HCT116 (cell line): ENCODE results near the gene ARHGAP28. TPM values are rescaled to one million over a fixed set of nuclear protein-coding genes. Genes with fewer than 3 reads are reported as not detected.

Experiments used
- ATAC-seq: fragments of 200-7000 bp; cut with Tn5 transposase; 2 replicates; pipeline ENCODE4 v1.9.1; 2020; ENCODE audit warnings: mild to moderate bottlenecking, moderate library complexity
- BruUV-seq: library from RNA; stranded (reverse); fragments of 400-500 nt; replicated peaks from 2 replicates; lab custom pipeline; 2021; lab: Mats Ljungman, UMichigan
- CTCF ChIA-PET: fragments of 300-600 bp; sonication (Branson Sonifier 250); formaldehyde crosslinking; loops from one replicate; lab custom pipeline; 2021; ENCODE audit warnings: antibody characterized with exemption; lab: Charles Lee
- POLR2A ChIA-PET: fragments of 300-600, 350-600 bp; sonication (Branson Sonifier 250); formaldehyde crosslinking; loops from one replicate; lab custom pipeline; 2021; ENCODE audit warnings: antibody characterized with exemption; lab: Charles Lee
- RAD21 ChIA-PET, 2 experiments: fragments of 300-600 bp; sonication (Branson Sonifier 250); formaldehyde crosslinking; loops; one replicate each; lab custom pipeline; 2023; ENCODE audit warnings: low total read pairs in 2 of 2; ENCODE audit not compliant: uncharacterized antibody in 2 of 2, unreplicated experiment in 2 of 2, low non-redundant PET in 1 of 2; lab: Charles Lee
- DNase-seq: peaks from one replicate; pipeline ENCODE4 v3.0.0-alpha.2; 2010; ENCODE audit warnings: low read depth, low spot score
- H2AFZ ChIP-seq: fragments of 200-600 bp; shearing (Covaris generic), sonication (generic); 2 replicates; pipeline ENCODE4 v1.6.1; 2017; ENCODE audit warnings: low read depth, mixed run types, mixed read lengths, antibody characterized with exemption, low read length; ENCODE audit not compliant: poor library complexity, severe bottlenecking
- H3K27ac ChIP-seq: 2 replicates; pipeline ENCODE4 v1.5.1; 2012; ENCODE audit warnings: low read depth, low read length
- H3K27me3 ChIP-seq: fragments of 200-600 bp; sonication (generic); 2 replicates; pipeline ENCODE4 v1.6.1; 2016; ENCODE audit warnings: mixed run types, low read length, mixed read lengths; ENCODE audit not compliant: insufficient read depth
- H3K36me3 ChIP-seq, 2 experiments: fragments of 200-500 bp in 1 of 2; fragments of 200-600 bp in 1 of 2; sonication (Bioruptor generic) in 1 of 2; sonication (generic) in 1 of 2; 2 replicates each; pipeline versions ENCODE4 v1.5.1 to v1.6.1; 2014 to 2016; ENCODE audit warnings: low read length in 2 of 2, inconsistent platforms in 1 of 2, mixed read lengths in 1 of 2, mixed run types in 1 of 2; ENCODE audit not compliant: insufficient read depth in 2 of 2, control insufficient read depth in 1 of 2
- H3K4me1 ChIP-seq, 2 experiments: fragments of 200-600 bp in 1 of 2; sonication (generic) in 1 of 2; 2 replicates each; pipeline versions ENCODE4 v1.5.1 to v1.6.1; 2012 to 2017; ENCODE audit warnings: low read length in 2 of 2, inconsistent platforms in 1 of 2, mild to moderate bottlenecking in 1 of 2, mixed read lengths in 1 of 2, mixed run types in 1 of 2, moderate library complexity in 1 of 2; ENCODE audit not compliant: insufficient read depth in 2 of 2, control insufficient read depth in 1 of 2
- H3K4me2 ChIP-seq: fragments of 200-600 bp; sonication (generic); 2 replicates; pipeline ENCODE4 v1.6.1; 2017; ENCODE audit warnings: mixed run types, low read length, mixed read lengths
- H3K4me3 ChIP-seq, 2 experiments: fragments of 200-600 bp in 1 of 2; sonication (generic) in 1 of 2; replicated peaks in 1 of 2; 2 replicates each; pipeline ENCODE4 v1.5.1; 2011 to 2016; ENCODE audit warnings: low read length in 2 of 2, control low read depth in 1 of 2, low read depth in 1 of 2, mild to moderate bottlenecking in 1 of 2, mixed read lengths in 1 of 2, mixed run types in 1 of 2
- H3K79me2 ChIP-seq: fragments of 200-600 bp; sonication (generic); 2 replicates; pipeline ENCODE4 v1.6.1; 2017; ENCODE audit warnings: mild to moderate bottlenecking, mixed run types, low read length, moderate library complexity, mixed read lengths; ENCODE audit not compliant: insufficient read depth
- H3K9ac ChIP-seq: fragments of 200-600 bp; sonication (generic); 2 replicates; pipeline ENCODE4 v1.6.1; 2016; ENCODE audit warnings: low read length, mixed read lengths
- H3K9me2 ChIP-seq: fragments of 200-600 bp; sonication (generic), shearing (Covaris generic); 2 replicates; pipeline ENCODE4 v1.6.1; 2017; ENCODE audit warnings: mixed run types, mild to moderate bottlenecking, moderate library complexity; ENCODE audit not compliant: insufficient read depth
- H3K9me3 ChIP-seq, 2 experiments: fragments of 200-500 bp in 1 of 2; fragments of 200-600 bp in 1 of 2; sonication (Bioruptor generic) in 1 of 2; sonication (generic) in 1 of 2; 2 replicates each; pipeline ENCODE4 v1.6.1; 2014 to 2017; ENCODE audit warnings: low read length in 2 of 2, mixed read lengths in 2 of 2, inconsistent platforms in 1 of 2, low read depth in 1 of 2, mild to moderate bottlenecking in 1 of 2, mixed run types in 1 of 2, moderate library complexity in 1 of 2; ENCODE audit not compliant: control insufficient read depth in 1 of 2, insufficient read depth in 1 of 2
- H4K20me1 ChIP-seq: fragments of 200-600 bp; sonication (generic), shearing (Covaris generic); 2 replicates; pipeline ENCODE4 v1.6.1; 2017; ENCODE audit warnings: mixed run types, mild to moderate bottlenecking, moderate library complexity; ENCODE audit not compliant: insufficient read depth
- ATF3 ChIP-seq: IDR thresholded peaks from 2 replicates; pipeline ENCODE4 v1.6.1; 2012
- CBX3 ChIP-seq: IDR thresholded peaks from 2 replicates; pipeline ENCODE4 v1.6.1; 2012; ENCODE audit warnings: low read depth
- CTCF ChIP-seq, 3 experiments: fragments of 200-600 bp in 1 of 3; sonication (generic) in 1 of 3; IDR thresholded peaks in 2 of 3; conservative IDR thresholded peaks in 1 of 3; 2 replicates each; pipeline ENCODE4 v1.5.1; 2012 to 2017; ENCODE audit warnings: low read depth in 2 of 3, low read length in 2 of 3, antibody characterized with exemption in 1 of 3, borderline replicate concordance in 1 of 3, control low read depth in 1 of 3, mild to moderate bottlenecking in 1 of 3, mixed read lengths in 1 of 3, mixed run types in 1 of 3, moderate library complexity in 1 of 3; ENCODE audit not compliant: insufficient read depth in 1 of 3
- EGR1 ChIP-seq: IDR thresholded peaks from 2 replicates; pipeline ENCODE4 v1.6.1; 2012; ENCODE audit warnings: low read depth
- ELF1 ChIP-seq: IDR thresholded peaks from 2 replicates; pipeline ENCODE4 v1.6.1; 2012; ENCODE audit warnings: low read depth, borderline replicate concordance
- POLR2AphosphoS5 ChIP-seq: IDR thresholded peaks from 2 replicates; pipeline ENCODE4 v1.6.1; 2011; ENCODE audit warnings: mild to moderate bottlenecking, low read depth, low read length, moderate library complexity
- SP1 ChIP-seq: IDR thresholded peaks from 2 replicates; pipeline ENCODE4 v1.6.1; 2012; ENCODE audit warnings: low read depth
- TCF7L2 ChIP-seq: IDR thresholded peaks from 2 replicates; pipeline ENCODE4 v1.7.0; 2011; ENCODE audit warnings: borderline replicate concordance, inconsistent platforms; ENCODE audit not compliant: insufficient read depth, insufficient read length; ENCODE audit errors: extremely low read depth
- ZNF274 ChIP-seq: fragments of 200-500 bp; sonication (Bioruptor generic); IDR thresholded peaks from 2 replicates; pipeline ENCODE4 v1.6.1; 2014; ENCODE audit warnings: mild to moderate bottlenecking, low read depth, low read length, inconsistent platforms
- intact Hi-C: fragments of 100-400 bp; cut with micrococcal nuclease; formaldehyde crosslinking; loops from 2 replicates; pipeline ENCODE4 v1.10.0; 2022
- total RNA-seq: library from RNA; stranded (reverse); gene quantifications from one replicate; pipeline ENCODE4 v1.2.1, GENCODE V29; 2021; ENCODE audit not compliant: unreplicated experiment
- TF ChIP-seq, protein P1 (sequence below): IDR thresholded peaks from 2 replicates; pipeline ENCODE4 v1.6.1; 2011; ENCODE audit warnings: mild to moderate bottlenecking, low read length, moderate library complexity; ENCODE audit not compliant: insufficient replicate concordance; ENCODE audit errors: extremely low read depth
- TF ChIP-seq, protein P2 (sequence below): IDR thresholded peaks from 2 replicates; pipeline ENCODE4 v1.6.1; 2012; ENCODE audit warnings: low read depth

ARHGAP28 gene
- total RNA-seq, 1 experiment from 2014 or later = not detected

- no peak overlapping the region for H3K9ac ChIP-seq
- no peaks in the 10 kb centered on the region for H3K27me3 ChIP-seq
- no peak for ATAC-seq
- ChIA-PET CTCF (no interaction called here), POLR2A (no interaction called here), RAD21 (no interaction called here)
- no peaks in the 10 kb centered on the region for H3K4me1 ChIP-seq
- intact Hi-C loops = no loop called here
- H4K20me1 ChIP-seq = no peaks in the 10 kb centered on the region
- H3K9me2 ChIP-seq = no peaks in the 10 kb centered on the region
- H3K79me2 ChIP-seq = no peaks in the 10 kb centered on the region
- BruUV-seq = no TSS peak
- no peak overlapping the region for H3K27ac ChIP-seq
- H3K9me3 ChIP-seq = peaks cover 5 to 23% of the 10 kb centered on the region in 2 experiments; a peak in 2 of 4 replicates
- H3K36me3 ChIP-seq = no peaks in the 10 kb centered on the region
- no peak overlapping the region for H3K4me2 ChIP-seq
- H2AFZ ChIP-seq = no peak overlapping the region
- TF ChIP-seq ELF1 = no peak
- no peak for TF ChIP-seq ZNF274
- TF ChIP-seq ATF3 = no peak
- no peak for TF ChIP-seq CBX3
- no peak for TF ChIP-seq EGR1
- TF ChIP-seq, protein P1, sequence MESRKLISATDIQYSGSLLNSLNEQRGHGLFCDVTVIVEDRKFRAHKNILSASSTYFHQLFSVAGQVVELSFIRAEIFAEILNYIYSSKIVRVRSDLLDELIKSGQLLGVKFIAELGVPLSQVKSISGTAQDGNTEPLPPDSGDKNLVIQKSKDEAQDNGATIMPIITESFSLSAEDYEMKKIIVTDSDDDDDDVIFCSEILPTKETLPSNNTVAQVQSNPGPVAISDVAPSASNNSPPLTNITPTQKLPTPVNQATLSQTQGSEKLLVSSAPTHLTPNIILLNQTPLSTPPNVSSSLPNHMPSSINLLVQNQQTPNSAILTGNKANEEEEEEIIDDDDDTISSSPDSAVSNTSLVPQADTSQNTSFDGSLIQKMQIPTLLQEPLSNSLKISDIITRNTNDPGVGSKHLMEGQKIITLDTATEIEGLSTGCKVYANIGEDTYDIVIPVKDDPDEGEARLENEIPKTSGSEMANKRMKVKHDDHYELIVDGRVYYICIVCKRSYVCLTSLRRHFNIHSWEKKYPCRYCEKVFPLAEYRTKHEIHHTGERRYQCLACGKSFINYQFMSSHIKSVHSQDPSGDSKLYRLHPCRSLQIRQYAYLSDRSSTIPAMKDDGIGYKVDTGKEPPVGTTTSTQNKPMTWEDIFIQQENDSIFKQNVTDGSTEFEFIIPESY = no peak
- TF ChIP-seq TCF7L2 = no peak
- no peak for TF ChIP-seq POLR2AphosphoS5
- TF ChIP-seq, protein P2, sequence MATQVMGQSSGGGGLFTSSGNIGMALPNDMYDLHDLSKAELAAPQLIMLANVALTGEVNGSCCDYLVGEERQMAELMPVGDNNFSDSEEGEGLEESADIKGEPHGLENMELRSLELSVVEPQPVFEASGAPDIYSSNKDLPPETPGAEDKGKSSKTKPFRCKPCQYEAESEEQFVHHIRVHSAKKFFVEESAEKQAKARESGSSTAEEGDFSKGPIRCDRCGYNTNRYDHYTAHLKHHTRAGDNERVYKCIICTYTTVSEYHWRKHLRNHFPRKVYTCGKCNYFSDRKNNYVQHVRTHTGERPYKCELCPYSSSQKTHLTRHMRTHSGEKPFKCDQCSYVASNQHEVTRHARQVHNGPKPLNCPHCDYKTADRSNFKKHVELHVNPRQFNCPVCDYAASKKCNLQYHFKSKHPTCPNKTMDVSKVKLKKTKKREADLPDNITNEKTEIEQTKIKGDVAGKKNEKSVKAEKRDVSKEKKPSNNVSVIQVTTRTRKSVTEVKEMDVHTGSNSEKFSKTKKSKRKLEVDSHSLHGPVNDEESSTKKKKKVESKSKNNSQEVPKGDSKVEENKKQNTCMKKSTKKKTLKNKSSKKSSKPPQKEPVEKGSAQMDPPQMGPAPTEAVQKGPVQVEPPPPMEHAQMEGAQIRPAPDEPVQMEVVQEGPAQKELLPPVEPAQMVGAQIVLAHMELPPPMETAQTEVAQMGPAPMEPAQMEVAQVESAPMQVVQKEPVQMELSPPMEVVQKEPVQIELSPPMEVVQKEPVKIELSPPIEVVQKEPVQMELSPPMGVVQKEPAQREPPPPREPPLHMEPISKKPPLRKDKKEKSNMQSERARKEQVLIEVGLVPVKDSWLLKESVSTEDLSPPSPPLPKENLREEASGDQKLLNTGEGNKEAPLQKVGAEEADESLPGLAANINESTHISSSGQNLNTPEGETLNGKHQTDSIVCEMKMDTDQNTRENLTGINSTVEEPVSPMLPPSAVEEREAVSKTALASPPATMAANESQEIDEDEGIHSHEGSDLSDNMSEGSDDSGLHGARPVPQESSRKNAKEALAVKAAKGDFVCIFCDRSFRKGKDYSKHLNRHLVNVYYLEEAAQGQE = no peak
- TF ChIP-seq CTCF (IDR thresholded peaks at IDR 0.05 in 2 of 3, conservative IDR thresholded peaks at IDR 0.05 in 1 of 3; ENCODE audit: borderline replicate concordance in 1 of 3, insufficient read depth in 1 of 3, low read depth in 2 of 3, low read length in 2 of 3) = no peak
- TF ChIP-seq SP1 = no peak
- TF ChIP-seq, all 23 proteins: peak for 0
- H3K4me3 ChIP-seq = no peak overlapping the region
- no peak for DNase-seq
Observed at GRCh38 chr18:6859676-6860422, 130.3 kb downstream of the ARHGAP28 start.
